ENCODE results near the gene BCL11A.

Gene BCL11A

GRCh38 chr2:60478660-60479059, 74.8 kb downstream of the BCL11A start:
- no peaks in the 10 kb centered on the region for H3K27me3 ChIP-seq (ENCODE audit: insufficient read depth, low read depth)
- no peaks in the 10 kb centered on the region for H3K4me1 ChIP-seq (ENCODE audit: low read depth, poor library complexity, severe bottlenecking)
- no peak overlapping the region for H3K4me3 ChIP-seq (IDR thresholded peaks at IDR 0.05; ENCODE audit: insufficient read depth, low read depth, low read length)
- H2AFZ ChIP-seq (ENCODE audit: low read depth), result no peak overlapping the region
- H3K79me2 ChIP-seq (ENCODE audit: insufficient read depth, low read depth), result no peaks in the 10 kb centered on the region
- TF ChIP-seq CTCF (conservative IDR thresholded peaks at IDR 0.05; ENCODE audit: low read depth, low read length), result no peak
- no peaks in the 10 kb centered on the region for H4K20me1 ChIP-seq (ENCODE audit: insufficient read depth)
- H3K4me2 ChIP-seq, result no peak overlapping the region
- H3K36me3 ChIP-seq (ENCODE audit: insufficient read depth), result no peaks in the 10 kb centered on the region
- no peak overlapping the region for H3K27ac ChIP-seq
- H3K9ac ChIP-seq, result no peak overlapping the region

- no peak overlapping the region for H3K27ac ChIP-seq
- no peak overlapping the region for H3K4me2 ChIP-seq
- H3K4me3 ChIP-seq (IDR thresholded peaks at IDR 0.05; ENCODE audit: insufficient read depth, low read depth, low read length), result no peak overlapping the region
- no peaks in the 10 kb centered on the region for H4K20me1 ChIP-seq (ENCODE audit: insufficient read depth)
- no peak for TF ChIP-seq CTCF (conservative IDR thresholded peaks at IDR 0.05; ENCODE audit: low read depth, low read length)
- no peak overlapping the region for H2AFZ ChIP-seq (ENCODE audit: low read depth)
- H3K27me3 ChIP-seq (ENCODE audit: insufficient read depth, low read depth), result no peaks in the 10 kb centered on the region
- no peaks in the 10 kb centered on the region for H3K79me2 ChIP-seq (ENCODE audit: insufficient read depth, low read depth)
- no peaks in the 10 kb centered on the region for H3K36me3 ChIP-seq (ENCODE audit: insufficient read depth)
- no peak overlapping the region for H3K9ac ChIP-seq
- no peaks in the 10 kb centered on the region for H3K4me1 ChIP-seq (ENCODE audit: low read depth, poor library complexity, severe bottlenecking)
These were observed 77.1 kb downstream of the BCL11A start for GRCh38 chr2:60476206-60476954.

GRCh38 chr2:60475123-60475830, 78.2 kb downstream of the BCL11A start:
- Histone ChIP-seq H3K4me2 (no peak overlapping the region), H3K4me1 (ENCODE audit: low read depth, poor library complexity, severe bottlenecking) (no peaks in the 10 kb centered on the region), H4K20me1 (ENCODE audit: insufficient read depth) (no peaks in the 10 kb centered on the region), H3K4me3 (IDR thresholded peaks at IDR 0.05; ENCODE audit: insufficient read depth, low read depth, low read length) (no peak overlapping the region), H3K9ac (no peak overlapping the region), H2AFZ (ENCODE audit: low read depth) (no peak overlapping the region), H3K27ac (no peak overlapping the region), H3K36me3 (ENCODE audit: insufficient read depth) (no peaks in the 10 kb centered on the region), H3K79me2 (ENCODE audit: insufficient read depth, low read depth) (no peaks in the 10 kb centered on the region), H3K27me3 (ENCODE audit: insufficient read depth, low read depth) (no peaks in the 10 kb centered on the region)
- TF ChIP-seq CTCF (conservative IDR thresholded peaks at IDR 0.05; ENCODE audit: low read depth, low read length), result no peak

GRCh38 chr2:60474301-60474700, 79.2 kb downstream of the BCL11A start:
- no peaks in the 10 kb centered on the region for H3K79me2 ChIP-seq (ENCODE audit: insufficient read depth, low read depth)
- no peak for TF ChIP-seq CTCF (conservative IDR thresholded peaks at IDR 0.05; ENCODE audit: low read depth, low read length)
- no peak overlapping the region for H3K4me3 ChIP-seq (IDR thresholded peaks at IDR 0.05; ENCODE audit: insufficient read depth, low read depth, low read length)
- H3K9ac ChIP-seq, result no peak overlapping the region
- H4K20me1 ChIP-seq (ENCODE audit: insufficient read depth), result no peaks in the 10 kb centered on the region
- no peak overlapping the region for H2AFZ ChIP-seq (ENCODE audit: low read depth)
- H3K36me3 ChIP-seq (ENCODE audit: insufficient read depth), result no peaks in the 10 kb centered on the region
- no peak overlapping the region for H3K4me2 ChIP-seq
- H3K27ac ChIP-seq, result no peak overlapping the region
- peaks cover 4% of the 10 kb centered on the region for H3K4me1 ChIP-seq (ENCODE audit: low read depth, poor library complexity, severe bottlenecking)
- no peaks in the 10 kb centered on the region for H3K27me3 ChIP-seq (ENCODE audit: insufficient read depth, low read depth)

Data from KMS-11 (cell line).